PC-3 (cell line): ENCODE measurements around the gene APOM. TPM values are rescaled to one million over a fixed set of nuclear protein-coding genes. Genes with fewer than 3 reads are reported as not detected.

Experiments used
- ATAC-seq: fragments of 200-7000 bp; cut with Tn5 transposase; 2 replicates; pipeline ENCODE4 v1.9.1; 2020; ENCODE audit warnings: mild to moderate bottlenecking, moderate library complexity
- BruUV-seq: library from RNA; stranded (reverse); fragments of 400-500 nt; replicated peaks from 2 replicates; lab custom pipeline; 2021; lab: Mats Ljungman, UMichigan
- CTCF ChIA-PET: fragments of 300-600 bp; sonication (Branson Sonifier 250); formaldehyde crosslinking; loops from one replicate; lab custom pipeline; 2022; ENCODE audit warnings: antibody characterized with exemption; lab: Charles Lee
- POLR2A ChIA-PET: fragments of 300-600 bp; sonication (Branson Sonifier 250); formaldehyde crosslinking; loops from one replicate; lab custom pipeline; 2022; ENCODE audit warnings: antibody characterized with exemption; ENCODE audit not compliant: unreplicated experiment; lab: Charles Lee
- DNase-seq: peaks from one replicate; pipeline ENCODE4 v3.0.0-alpha.2; 2015
- H2AFZ ChIP-seq: fragments of 300-600 bp; sonication (generic); 2 replicates; pipeline ENCODE4 v1.6.0; 2016; ENCODE audit warnings: antibody characterized with exemption, low read length
- H3F3A ChIP-seq: fragments of 300-600 bp; sonication (generic); one replicate; pipeline ENCODE4 v1.6.0; 2017; ENCODE audit warnings: antibody characterized with exemption, low read length, control low read depth, mild to moderate bottlenecking; ENCODE audit not compliant: unreplicated experiment
- H3K27ac ChIP-seq: fragments of 300-600 bp; sonication (generic); 2 replicates; pipeline ENCODE4 v1.5.1; 2016; ENCODE audit warnings: mild to moderate bottlenecking, low read length
- H3K27me3 ChIP-seq: fragments of 300-600 bp; sonication (generic); 2 replicates; pipeline ENCODE4 v1.6.1; 2016; ENCODE audit warnings: low read length, mixed read lengths
- H3K36me3 ChIP-seq: fragments of 300-600 bp; sonication (generic); 2 replicates; pipeline ENCODE4 v1.6.1; 2016; ENCODE audit warnings: low read depth, mixed run types, low read length, mixed read lengths
- H3K4me1 ChIP-seq: fragments of 300-600 bp; sonication (generic); 2 replicates; pipeline ENCODE4 v1.5.1; 2016; ENCODE audit warnings: low read length; ENCODE audit not compliant: insufficient read depth
- H3K4me2 ChIP-seq: fragments of 300-600 bp; sonication (generic); 2 replicates; pipeline ENCODE4 v1.6.0; 2016; ENCODE audit warnings: low read length
- H3K4me3 ChIP-seq: fragments of 300-600 bp; sonication (generic); 2 replicates; pipeline ENCODE4 v1.5.1; 2016; ENCODE audit warnings: mild to moderate bottlenecking, low read length, mixed read lengths
- H3K79me2 ChIP-seq: fragments of 300-600 bp; sonication (generic); 2 replicates; pipeline ENCODE4 v1.6.1; 2017; ENCODE audit warnings: low read length, mixed read lengths
- H3K9ac ChIP-seq: fragments of 300-600 bp; sonication (generic); 2 replicates; pipeline ENCODE4 v1.6.0; 2016; ENCODE audit warnings: mild to moderate bottlenecking, low read length
- H3K9me2 ChIP-seq: fragments of 300-600 bp; sonication (generic); replicated peaks from 2 replicates; pipeline ENCODE4 v1.6.1; 2016; ENCODE audit warnings: mixed run types, low read length, mixed read lengths
- H3K9me3 ChIP-seq: fragments of 300-600 bp; sonication (generic); 2 replicates; pipeline ENCODE4 v1.6.1; 2016; ENCODE audit warnings: low read length, mixed read lengths
- H4K20me1 ChIP-seq: fragments of 300-600 bp; sonication (generic); 2 replicates; pipeline ENCODE4 v1.6.1; 2016; ENCODE audit warnings: low read length, mixed read lengths
- EZH2 ChIP-seq: fragments of 300-600 bp; sonication (generic); IDR thresholded peaks from one replicate; pipeline ENCODE4 v1.6.1; 2017; ENCODE audit warnings: antibody characterized with exemption, mild to moderate bottlenecking, low read length; ENCODE audit not compliant: unreplicated experiment
- EZH2phosphoT487 ChIP-seq: fragments of 300-600 bp; sonication (generic); IDR thresholded peaks from 2 replicates; pipeline ENCODE4 v1.6.1; 2018; ENCODE audit warnings: mild to moderate bottlenecking, antibody characterized with exemption, low read length, borderline replicate concordance
- intact Hi-C: fragments of 100-400 bp; cut with micrococcal nuclease; formaldehyde crosslinking; loops from 2 replicates; pipeline ENCODE4 v1.9.0; 2023
- total RNA-seq: library from RNA; depleted of rRNA; stranded (reverse); fragments of >200 nt; gene quantifications from 2 replicates; pipeline ENCODE4 v1.2.3, GENCODE V29; 2014
- TF ChIP-seq, protein P1 (sequence below): fragments of 300-600 bp; sonication (generic); conservative IDR thresholded peaks from 2 replicates; pipeline ENCODE4 v1.5.1; 2017; ENCODE audit warnings: antibody characterized with exemption, low read depth, mild to moderate bottlenecking, low read length

The APOM gene
- total RNA-seq, 1 experiment from 2014 or later = 2.2 TPM

DNA sequence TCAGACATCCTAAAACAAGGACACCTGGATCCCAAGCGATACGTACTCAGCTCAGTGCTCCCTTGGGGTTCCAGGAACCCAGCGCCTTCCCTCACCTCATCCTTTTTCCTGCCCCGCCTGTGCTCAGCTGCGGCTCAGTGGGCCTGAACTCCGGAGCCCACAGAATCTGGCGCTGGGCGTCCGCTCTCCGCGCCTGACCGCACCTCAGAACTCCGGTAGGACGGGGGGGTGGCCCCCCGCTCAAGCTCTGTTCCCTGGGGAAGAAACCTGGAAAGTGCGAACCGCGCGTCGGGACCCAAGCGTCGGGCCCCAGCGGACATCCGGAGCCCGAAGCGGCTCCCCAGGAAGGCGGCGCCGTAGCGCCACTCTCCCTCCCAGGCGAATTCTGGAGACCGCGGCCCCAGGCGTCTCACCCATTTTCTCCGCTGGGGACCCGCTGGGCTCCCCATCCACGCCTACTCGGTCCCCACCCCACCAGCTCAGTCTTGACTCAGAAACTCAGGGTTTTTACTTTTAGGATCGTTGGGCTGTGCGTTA lies 25.5 kb downstream of the APOM start:
- H4K20me1 ChIP-seq = no peaks in the 10 kb centered on the region
- peak overlapping the region; percentile 85 for H3K4me2 ChIP-seq
- intact Hi-C loops = loop anchor here (10.0 kb wide), 2 partner anchors 154 to 184 kb away; partner anchors contain the start of gene NEU1
- peak overlapping the region; percentile 59 for H3K9ac ChIP-seq
- H3K9me3 ChIP-seq = no peaks in the 10 kb centered on the region
- CTCF ChIA-PET = interaction anchor here (0.6 to 1.0 kb wide), 2 partner anchors 51 to 89 kb away, joined by 4 read pairs; no protein-coding TSS in a partner anchor
- DNase-seq = peak; percentile 48
- H3K9me2 ChIP-seq = no peaks in the 10 kb centered on the region
- BruUV-seq = TSS peak; percentile 69
- peak overlapping the region; percentile 10; the same call in 1 of the 2 replicates for H3K27ac ChIP-seq
- peaks cover 4% of the 10 kb centered on the region for H3F3A ChIP-seq
- ATAC-seq = peak; percentile 54
- peak overlapping the region; percentile 83 for H2AFZ ChIP-seq
- H3K4me1 ChIP-seq = peaks cover 16% of the 10 kb centered on the region
- no peaks in the 10 kb centered on the region for H3K36me3 ChIP-seq
- peak overlapping the region; percentile 67 for H3K4me3 ChIP-seq
- POLR2A ChIA-PET = no interaction called here
- no peak for TF ChIP-seq EZH2
- TF ChIP-seq EZH2phosphoT487 = no peak
- TF ChIP-seq, protein P1, sequence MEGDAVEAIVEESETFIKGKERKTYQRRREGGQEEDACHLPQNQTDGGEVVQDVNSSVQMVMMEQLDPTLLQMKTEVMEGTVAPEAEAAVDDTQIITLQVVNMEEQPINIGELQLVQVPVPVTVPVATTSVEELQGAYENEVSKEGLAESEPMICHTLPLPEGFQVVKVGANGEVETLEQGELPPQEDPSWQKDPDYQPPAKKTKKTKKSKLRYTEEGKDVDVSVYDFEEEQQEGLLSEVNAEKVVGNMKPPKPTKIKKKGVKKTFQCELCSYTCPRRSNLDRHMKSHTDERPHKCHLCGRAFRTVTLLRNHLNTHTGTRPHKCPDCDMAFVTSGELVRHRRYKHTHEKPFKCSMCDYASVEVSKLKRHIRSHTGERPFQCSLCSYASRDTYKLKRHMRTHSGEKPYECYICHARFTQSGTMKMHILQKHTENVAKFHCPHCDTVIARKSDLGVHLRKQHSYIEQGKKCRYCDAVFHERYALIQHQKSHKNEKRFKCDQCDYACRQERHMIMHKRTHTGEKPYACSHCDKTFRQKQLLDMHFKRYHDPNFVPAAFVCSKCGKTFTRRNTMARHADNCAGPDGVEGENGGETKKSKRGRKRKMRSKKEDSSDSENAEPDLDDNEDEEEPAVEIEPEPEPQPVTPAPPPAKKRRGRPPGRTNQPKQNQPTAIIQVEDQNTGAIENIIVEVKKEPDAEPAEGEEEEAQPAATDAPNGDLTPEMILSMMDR = no peak
- H3K27me3 ChIP-seq = no peaks in the 10 kb centered on the region
- no peaks in the 10 kb centered on the region for H3K79me2 ChIP-seq

DNA sequence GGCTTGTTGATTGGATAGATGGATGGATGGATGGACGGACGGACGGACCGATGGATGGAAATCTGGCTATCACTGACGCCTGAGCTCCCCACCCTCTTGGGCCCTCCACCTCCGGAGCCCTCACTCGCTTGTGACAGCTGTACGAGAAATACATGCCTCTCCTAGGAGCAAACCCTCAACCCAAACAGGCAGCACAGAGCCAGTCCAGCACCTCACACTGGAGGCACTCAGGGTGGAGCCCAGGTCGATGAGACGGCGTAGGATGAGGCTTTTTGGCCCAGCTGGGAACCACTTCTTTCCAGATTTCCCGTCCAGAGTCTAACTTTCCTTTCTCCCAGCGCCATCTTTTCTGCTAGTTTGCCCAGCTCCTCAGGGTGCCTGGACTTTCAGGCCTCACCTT lies 27.9 kb downstream of the APOM start:
- DNase-seq = no peak
- BruUV-seq = no TSS peak
- H3K9me3 ChIP-seq = no peaks in the 10 kb centered on the region
- intact Hi-C loops = loop anchor here (10.0 kb wide), 2 partner anchors 151 to 181 kb away; partner anchors contain the start of gene NEU1
- H3K9ac ChIP-seq = no peak overlapping the region
- H3K36me3 ChIP-seq = peaks cover 4% of the 10 kb centered on the region; the same call in 1 of the 2 replicates
- no peaks in the 10 kb centered on the region for H4K20me1 ChIP-seq
- no peaks in the 10 kb centered on the region for H3F3A ChIP-seq
- ChIA-PET POLR2A (no interaction called here), CTCF (no interaction called here)
- no peaks in the 10 kb centered on the region for H3K9me2 ChIP-seq
- H3K4me2 ChIP-seq = no peak overlapping the region
- H2AFZ ChIP-seq = no peak overlapping the region
- H3K4me3 ChIP-seq = no peak overlapping the region
- ATAC-seq = no peak
- TF ChIP-seq EZH2 (no peak), EZH2phosphoT487 (no peak)
- TF ChIP-seq, protein P1 = no peak
- H3K4me1 ChIP-seq = peaks cover 10% of the 10 kb centered on the region
- H3K27ac ChIP-seq = no peak overlapping the region
- no peaks in the 10 kb centered on the region for H3K27me3 ChIP-seq
- no peaks in the 10 kb centered on the region for H3K79me2 ChIP-seq

DNA sequence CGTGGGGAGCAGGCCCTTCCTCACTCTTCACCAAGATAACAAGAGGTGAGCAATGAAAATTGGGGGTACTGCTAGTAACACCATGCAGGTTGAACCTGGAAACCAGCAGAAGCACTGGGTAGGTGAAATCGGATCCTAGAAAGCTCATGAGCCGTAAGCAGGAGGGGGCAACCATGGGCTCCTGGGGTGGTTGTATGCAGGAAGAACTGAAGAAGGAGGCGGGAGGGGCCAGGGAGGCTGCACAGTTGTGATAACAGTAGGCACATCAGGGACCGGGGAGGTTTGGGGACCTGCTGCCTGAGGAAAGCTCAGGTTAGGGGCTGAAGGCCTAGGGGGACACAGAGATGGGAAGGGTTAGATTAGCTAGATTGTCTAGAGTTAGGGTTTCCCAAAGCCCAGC lies 30.8 kb downstream of the APOM start:
- Histone ChIP-seq H4K20me1 (no peaks in the 10 kb centered on the region), H3K4me1 (peaks cover 3% of the 10 kb centered on the region; the same call in 1 of the 2 replicates), H2AFZ (no peak overlapping the region), H3K9me2 (no peaks in the 10 kb centered on the region), H3K36me3 (peaks cover 8% of the 10 kb centered on the region; the same call in 1 of the 2 replicates), H3K79me2 (no peaks in the 10 kb centered on the region), H3K9me3 (no peaks in the 10 kb centered on the region), H3K9ac (no peak overlapping the region), H3K4me2 (no peak overlapping the region), H3K27me3 (no peaks in the 10 kb centered on the region), H3K27ac (no peak overlapping the region), H3K4me3 (no peak overlapping the region), H3F3A (no peaks in the 10 kb centered on the region)
- CTCF ChIA-PET = no interaction called here
- TF ChIP-seq, protein P1 = no peak
- TF ChIP-seq EZH2 = no peak
- no peak for TF ChIP-seq EZH2phosphoT487
- no TSS peak for BruUV-seq
- intact Hi-C loops = loop anchor here (10.0 kb wide), 2 partner anchors 148 to 178 kb away; partner anchors contain the start of gene NEU1
- no peak for ATAC-seq
- no peak for DNase-seq
- POLR2A ChIA-PET = no interaction called here
